HuH-7 (cell line): ENCODE results near the gene SPRY2.
"Not testable (repeated sequence)": the region's sequence is repeated elsewhere in the genome, so short reads cannot be mapped to it uniquely, and the experiment has no call there.

Source experiments
- DNase-seq: peaks from one replicate; pipeline ENCODE4 v3.0.0; 2011; ENCODE audit warnings: low spot score

The SPRY2 gene

DNA sequence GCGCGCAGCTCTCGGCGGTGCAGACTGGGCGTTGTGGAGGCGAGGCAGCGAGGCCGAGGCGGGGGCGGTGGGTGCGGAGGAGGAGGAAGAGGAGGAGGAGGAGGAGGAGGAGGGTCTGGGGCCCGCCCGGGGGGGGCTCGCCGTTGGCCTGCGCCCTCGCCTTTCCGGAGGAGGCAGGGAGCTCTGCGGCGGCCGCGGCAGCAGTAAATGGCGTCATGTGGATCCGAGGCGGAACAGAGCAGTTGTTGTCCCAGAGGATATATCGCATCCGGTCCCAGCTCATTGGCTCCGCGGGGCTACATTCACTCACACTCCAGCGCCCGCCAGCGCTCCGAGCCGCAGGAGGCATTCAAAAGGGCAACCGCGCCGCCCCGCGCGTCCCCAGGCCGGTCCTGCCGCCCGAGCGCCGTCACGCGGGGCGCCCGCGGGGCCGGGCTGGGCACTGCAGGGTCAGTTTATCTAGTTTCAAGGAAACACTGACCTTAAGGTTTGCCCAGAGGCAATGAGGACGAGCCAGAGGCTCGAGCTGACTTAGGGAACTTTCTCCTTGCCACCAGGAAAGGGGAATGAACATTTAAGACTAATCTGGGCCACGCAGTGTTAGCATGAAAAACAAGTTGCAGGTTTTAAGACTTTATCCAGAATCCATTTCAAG is at the start of gene SPRY2:
SPRY2 (minus strand) TSS at position 26 of the 655 bp plus-strand sequence. CDS start 3,421 bp downstream, outside the sequence.
- peak; percentile 95 for DNase-seq

DNA sequence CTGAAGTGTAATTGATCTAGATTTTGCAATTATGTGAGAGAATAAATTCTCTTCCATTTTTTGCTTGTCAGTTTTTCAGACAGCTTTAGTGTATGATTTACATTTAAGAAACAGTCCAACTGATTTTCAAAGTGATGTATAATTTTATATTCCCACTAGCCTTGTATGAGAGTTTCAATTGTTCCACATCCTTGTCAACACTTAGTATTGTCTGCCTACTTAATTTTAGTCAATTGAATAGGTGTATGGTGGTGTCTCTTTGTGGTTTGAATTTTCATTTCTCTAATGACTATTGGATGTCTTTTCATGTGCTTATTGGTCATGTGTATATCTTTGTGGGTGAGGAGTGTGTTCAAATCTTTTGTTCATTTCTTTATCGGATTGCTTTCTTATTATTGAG is 49.4 kb upstream of the SPRY2 start:
- no peak for DNase-seq

DNA sequence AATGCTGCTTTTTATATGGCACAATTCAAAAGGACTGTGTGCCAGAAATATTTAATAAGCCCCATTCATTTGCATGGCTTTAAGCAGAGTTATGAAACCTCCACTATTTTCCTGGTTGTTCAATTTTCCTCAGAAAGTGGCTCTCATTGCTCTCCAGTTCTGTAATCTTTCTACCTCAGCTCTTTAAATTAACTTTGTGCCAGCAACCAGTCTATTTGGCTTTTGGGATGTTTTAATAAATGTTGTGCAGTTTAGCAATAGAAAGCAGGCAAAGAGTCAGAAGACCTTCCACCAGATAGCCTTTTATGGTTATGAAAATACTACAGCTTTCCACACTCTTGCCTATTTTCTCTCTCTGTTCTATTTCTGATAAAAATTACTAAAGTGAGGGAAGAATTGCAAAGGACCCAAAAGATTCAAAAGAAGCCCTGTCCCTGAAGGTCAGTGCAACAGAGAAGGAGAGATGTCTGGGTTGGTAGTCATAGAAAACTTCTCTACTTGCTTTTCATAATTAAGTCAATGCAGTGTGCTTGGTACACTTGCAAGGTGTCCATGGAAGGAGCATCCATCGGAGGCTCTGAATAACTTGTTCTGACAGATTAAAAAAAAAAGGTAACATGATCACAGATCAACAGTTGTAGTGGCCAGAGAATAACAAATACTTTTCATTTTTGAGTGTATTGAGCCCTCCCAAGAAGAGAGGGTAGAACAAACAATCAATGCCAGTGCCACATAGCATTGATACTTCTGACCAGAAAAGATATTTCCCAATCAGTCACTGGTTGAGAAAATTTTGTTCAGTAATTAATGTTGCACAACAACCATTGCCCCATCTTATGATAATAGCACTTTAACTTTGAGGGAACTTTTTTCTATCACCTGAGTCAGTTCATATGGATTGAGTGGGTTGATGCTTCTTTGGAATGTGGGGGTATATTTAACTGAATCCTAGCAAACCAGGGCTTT is 48.4 kb upstream of the SPRY2 start:
- DNase-seq: no peak

DNA sequence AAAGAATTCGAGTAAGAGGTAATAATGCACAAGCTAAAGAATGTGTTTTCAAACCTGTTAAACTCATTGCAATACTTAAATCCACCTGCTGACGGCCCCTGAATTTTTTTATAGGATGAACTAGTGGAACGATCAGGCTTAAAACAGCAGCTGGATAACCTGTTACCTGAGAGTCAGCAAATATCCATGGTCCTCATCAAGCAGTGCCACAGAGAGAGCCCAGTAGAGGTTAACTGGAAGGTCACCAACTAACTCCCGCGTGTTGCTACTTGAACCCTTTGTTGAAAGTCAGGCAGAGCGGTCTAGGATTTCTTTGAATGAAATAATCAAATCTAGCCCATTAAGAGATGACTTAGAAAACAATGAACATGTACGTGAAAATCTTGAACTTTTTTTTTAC is 47.6 kb upstream of the SPRY2 start:
- DNase-seq: no peak

DNA sequence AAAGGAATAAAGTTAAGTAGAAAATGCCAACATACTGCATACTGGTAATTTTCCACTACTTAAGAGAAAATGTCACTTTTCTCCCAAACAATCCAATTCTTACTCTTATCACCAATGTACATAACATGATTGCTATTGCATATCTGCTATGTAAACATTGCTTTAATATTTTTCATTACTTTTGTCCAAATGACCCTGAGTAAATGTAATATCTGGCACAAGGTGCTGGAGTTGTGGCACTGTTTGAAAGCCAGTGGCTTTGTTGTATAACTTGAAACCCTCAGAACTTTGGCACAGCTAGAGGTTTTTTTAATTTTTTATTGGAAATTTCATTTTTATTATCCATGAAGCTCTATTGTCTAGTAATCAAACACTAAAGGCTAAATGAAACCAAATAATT is 45.7 kb upstream of the SPRY2 start:
- DNase-seq: no peak

GRCh38 chr13:80386002-80386401 is 45.1 kb upstream of the SPRY2 start:
- no peak for DNase-seq

DNA sequence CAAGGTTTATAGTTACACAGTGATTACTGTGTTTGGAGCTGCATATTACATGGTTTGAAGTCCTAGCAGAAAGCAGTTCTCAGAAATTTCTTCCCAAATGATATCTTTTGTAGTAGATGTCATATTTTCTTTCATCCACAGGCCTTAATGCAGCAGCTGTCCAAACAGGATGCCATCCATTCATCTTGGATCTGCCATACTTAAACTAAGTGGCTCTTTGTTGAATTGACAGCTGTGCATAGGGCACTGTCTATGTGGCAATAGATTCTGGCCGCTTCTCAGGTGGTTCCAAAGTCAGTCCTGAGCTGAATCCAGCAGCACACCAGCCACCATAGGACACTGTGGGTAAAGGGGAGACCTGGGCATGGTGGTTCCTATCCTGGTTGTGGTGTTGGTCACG is 41.6 kb upstream of the SPRY2 start:
- DNase-seq: no peak

GRCh38 chr13:80379245-80379644 is 38.3 kb upstream of the SPRY2 start:
- DNase-seq: no peak

GRCh38 chr13:80376554-80376953 is 35.6 kb upstream of the SPRY2 start:
- DNase-seq: no peak

DNA sequence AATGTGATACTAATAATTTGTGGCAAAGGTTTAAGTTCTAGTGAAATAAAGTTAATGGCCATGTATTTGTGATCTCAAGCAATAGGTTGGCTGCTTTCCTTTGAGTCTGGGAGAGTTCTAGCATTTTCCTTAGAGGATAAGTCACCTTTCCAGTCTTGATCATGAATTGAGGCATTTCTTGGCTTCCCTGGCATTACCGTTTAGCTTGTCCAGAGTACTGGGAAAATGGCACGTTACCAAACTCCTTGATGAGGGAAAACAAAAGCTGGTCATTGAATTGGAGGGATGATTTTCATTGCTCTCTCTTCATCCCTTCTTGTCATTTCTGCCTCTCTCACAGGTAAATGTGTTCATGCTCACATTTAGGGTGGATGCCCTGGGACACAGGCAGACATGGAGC is 34.0 kb upstream of the SPRY2 start:
- DNase-seq: no peak

GRCh38 chr13:80374444-80374843 is 33.5 kb upstream of the SPRY2 start:
- DNase-seq: no peak

GRCh38 chr13:80371840-80372509 is 31.0 kb upstream of the SPRY2 start:
- DNase-seq: no peak

DNA sequence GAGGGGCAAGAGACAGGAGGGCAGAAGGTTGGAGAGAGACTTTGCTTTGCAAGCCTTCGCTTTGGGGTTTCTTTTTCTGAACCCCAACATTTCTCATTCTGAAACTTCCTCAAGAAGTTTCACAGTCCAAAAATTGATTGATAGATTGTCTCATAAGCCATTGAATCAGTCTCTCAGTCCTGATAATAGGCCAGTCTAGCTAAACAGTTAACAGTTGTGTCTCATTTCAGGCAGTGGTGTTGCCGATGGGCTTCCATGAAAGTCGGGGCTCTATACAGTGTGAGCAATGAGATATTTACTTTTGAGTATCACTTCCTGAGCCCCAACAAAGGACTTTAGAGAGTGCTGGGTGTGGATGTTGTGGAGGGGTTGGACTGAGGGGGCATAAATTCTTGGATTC is 26.5 kb upstream of the SPRY2 start:
- DNase-seq: no peak

GRCh38 chr13:80363890-80364503 is 23.1 kb upstream of the SPRY2 start:
- DNase-seq: peak; percentile 21

DNA sequence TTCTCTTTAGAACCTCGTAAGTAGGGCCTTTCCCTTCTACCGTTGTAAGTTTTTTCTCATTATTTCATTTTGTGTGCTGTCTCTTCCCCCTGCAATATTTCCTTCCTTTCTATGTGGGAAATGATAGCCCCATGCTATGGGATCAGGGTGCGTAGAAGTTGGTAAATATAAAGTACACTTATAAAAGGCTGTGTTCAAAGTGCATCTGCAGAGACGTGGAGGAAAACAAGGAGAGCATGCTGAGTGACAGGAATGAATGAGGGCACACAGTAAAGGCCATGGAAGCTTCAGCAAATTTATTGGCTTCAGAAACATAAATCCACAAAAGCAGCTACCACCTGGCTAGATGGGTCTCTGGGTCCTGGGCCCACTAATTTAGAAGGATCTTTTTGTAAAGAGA is 21.6 kb upstream of the SPRY2 start:
- no peak for DNase-seq

GRCh38 chr13:80361883-80362327 is 21.0 kb upstream of the SPRY2 start:
- DNase-seq: peak; percentile 49

DNA sequence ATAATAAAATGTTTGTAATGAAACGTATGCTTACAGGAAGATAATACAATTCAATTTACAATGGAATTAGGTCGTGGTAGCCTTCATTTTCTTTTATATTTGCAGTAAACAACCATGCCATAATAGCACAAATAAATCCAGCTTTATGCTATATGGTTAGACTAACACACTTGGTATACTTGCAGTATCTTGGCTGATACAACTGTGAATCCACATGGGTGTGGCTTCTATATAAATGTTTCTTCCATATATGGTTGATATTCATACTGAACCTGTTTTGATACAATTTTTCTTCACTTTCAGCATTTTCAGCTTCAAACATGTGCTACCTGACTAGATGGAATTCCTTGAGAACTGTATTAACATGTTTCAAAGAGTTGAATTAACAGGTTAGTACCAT is 20.4 kb upstream of the SPRY2 start:
- no peak for DNase-seq

DNA sequence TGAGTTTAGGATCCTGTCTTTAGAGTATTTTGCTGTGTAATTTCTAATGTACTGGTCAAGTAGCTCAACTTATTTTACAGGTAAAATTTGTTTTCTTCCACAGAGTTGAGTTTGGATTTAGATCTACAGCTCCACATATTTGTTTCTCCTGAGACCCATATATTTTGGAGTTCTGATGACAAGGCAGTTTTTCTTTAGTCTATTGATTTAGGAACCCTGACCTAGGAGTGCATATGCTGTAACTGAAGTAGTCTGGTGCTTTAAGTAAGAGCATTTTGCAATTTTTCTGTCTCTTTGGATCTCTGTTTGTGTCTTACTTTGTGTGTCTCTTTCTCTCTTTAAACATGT is 19.5 kb upstream of the SPRY2 start:
- no peak for DNase-seq

GRCh38 chr13:80359778-80360452 is 19.0 kb upstream of the SPRY2 start:
- DNase-seq: no peak

GRCh38 chr13:80359414-80359777 is 18.5 kb upstream of the SPRY2 start:
- no peak for DNase-seq

- not testable (repeated sequence) for DNase-seq
Observed at GRCh38 chr13:80355496-80356094, 14.7 kb upstream of the SPRY2 start.
